Body of pancreas (tissue), 4 donors: ENCODE results near the gene ZNF74. TPM values are rescaled to one million over a fixed set of nuclear protein-coding genes. Genes with fewer than 3 reads are reported as not detected.

Experiments used
- ATAC-seq: fragments of 150-250 bp; one replicate; pipeline ENCODE4 v1.9.1; 2016
- DNase-seq, 4 donors: peaks; one replicate each; pipeline ENCODE4 v3.0.0-alpha.2; 2019
- H3K27ac ChIP-seq, 4 donors: fragments of 200-600 bp; sonication (generic); 1 replicate in 3 of 4; 2 replicates in 1 of 4; pipeline versions ENCODE4 v1.5.1 to v1.6.1; 2016 to 2019; ENCODE audit warnings: mild to moderate bottlenecking in 1 of 4, mixed read lengths in 1 of 4, moderate library complexity in 1 of 4
- H3K27me3 ChIP-seq, 2 donors: fragments of 200-600 bp; sonication (generic); one replicate each; pipeline ENCODE4 v1.6.0; 2016; ENCODE audit warnings: mild to moderate bottlenecking in 1 of 2
- H3K36me3 ChIP-seq, 2 donors: fragments of 200-600 bp; sonication (generic); replicated peaks in 1 of 2; 2 replicates each; pipeline ENCODE4 v1.5.1; 2016; ENCODE audit warnings: low read depth in 2 of 2; ENCODE audit not compliant: insufficient read depth in 1 of 2
- H3K4me1 ChIP-seq: fragments of 200-600 bp; sonication (generic); one replicate; pipeline ENCODE4 v1.6.0; 2016
- H3K4me3 ChIP-seq, 2 donors: fragments of 200-600 bp; sonication (generic); 1 replicate in 1 of 2; 2 replicates in 1 of 2; pipeline ENCODE4 v1.5.1; 2016 to 2019
- H3K9me3 ChIP-seq, 3 donors: fragments of 200-600 bp; sonication (generic); 1 replicate in 2 of 3; 2 replicates in 1 of 3; pipeline ENCODE4 v1.5.1; 2016
- POLR2A ChIP-seq, 3 donors: fragments of 450-650 bp; IDR thresholded peaks; one replicate each; pipeline ENCODE4 v1.6.1; 2016; ENCODE audit warnings: antibody characterized with exemption in 3 of 3, mild to moderate bottlenecking in 2 of 3
- WGBS, 2 donors: methylation state at CpG; one replicate each; pipeline ENCODE4 v1.1.5; 2017; 5-methylcytosine and 5-hydroxymethylcytosine counted together
- intact Hi-C: fragments of 100-400 bp; cut with DNase I; formaldehyde crosslinking; loops from one replicate; pipeline ENCODE4 v1.15.1; 2023
- total RNA-seq, 2 donors: library from RNA; depleted of rRNA; stranded (reverse); fragments of >200 nt; gene quantifications; one replicate each; pipeline ENCODE4 v1.1.0, GENCODE V29; 2016
- TF ChIP-seq, protein P1 (sequence below), 7 experiments: fragments of 450-650 bp in 4 of 7; fragments of 200-600 bp in 3 of 7; sonication (generic) in 3 of 7; IDR thresholded peaks; one replicate each; pipeline ENCODE4 v1.5.1; 2016 to 2019; ENCODE audit warnings: antibody characterized with exemption in 7 of 7

ZNF74 gene
- total RNA-seq, 2 donors from 2014 or later = 7.3 to 10.4 TPM

DNA sequence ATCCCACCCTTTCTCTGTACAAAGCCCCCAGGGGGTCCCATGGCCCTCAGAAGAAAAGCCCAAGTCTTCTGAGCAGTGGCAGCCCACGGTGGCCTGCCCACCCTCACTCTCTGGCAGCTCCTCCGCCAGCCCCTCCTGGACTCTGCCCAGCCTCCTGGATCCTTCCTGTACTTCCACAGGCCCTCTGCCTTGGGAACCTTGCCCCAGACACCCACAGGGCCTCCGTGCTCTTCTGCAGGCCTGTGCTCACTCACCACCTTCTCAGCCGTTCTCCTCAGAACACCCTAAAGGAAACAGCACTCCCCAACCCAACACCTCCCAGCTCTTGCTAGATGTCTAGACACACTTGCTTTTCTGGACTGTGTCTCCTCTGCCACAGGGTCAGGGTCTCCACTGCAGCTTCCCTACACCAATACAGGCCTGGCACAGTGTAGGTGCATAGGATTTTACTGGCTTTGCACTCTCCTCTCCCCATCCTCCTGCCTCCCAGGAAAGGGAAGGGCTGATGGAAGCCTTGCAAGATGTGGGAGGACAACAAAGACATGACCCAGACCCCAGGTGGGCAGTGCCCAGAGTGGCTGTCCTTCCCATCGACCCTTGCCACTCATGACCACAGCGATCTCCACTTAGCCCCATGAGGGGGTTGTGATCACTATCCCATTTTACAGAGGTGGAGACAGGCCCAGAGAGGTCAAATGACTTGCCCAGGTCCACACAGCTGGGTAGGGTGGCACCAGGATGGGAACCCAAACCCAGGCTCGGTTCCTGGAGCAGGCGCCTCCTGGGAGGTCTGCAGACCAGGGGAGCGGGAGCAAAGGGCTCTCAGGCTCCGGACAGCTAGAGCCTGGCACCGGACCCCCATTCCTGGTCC lies 41.7 kb downstream of the ZNF74 start:
- Histone ChIP-seq H3K27me3 (peaks cover 0 to 15% of the 10 kb centered on the region in 2 donors), H3K9me3 (no peaks in the 10 kb centered on the region), H3K36me3 (no peaks in the 10 kb centered on the region), H3K4me3 (no peak overlapping the region), H3K4me1 (peaks cover 38% of the 10 kb centered on the region), H3K27ac (no peak overlapping the region)
- 76 to 93% methylated on average over 4 to 11 of the region's 11 CpGs for WGBS, 2 donors
- no peak for DNase-seq
- intact Hi-C loops = no loop called here
- no peak for TF ChIP-seq POLR2A (IDR thresholded peaks at IDR 0.05)
- TF ChIP-seq, protein P1, sequence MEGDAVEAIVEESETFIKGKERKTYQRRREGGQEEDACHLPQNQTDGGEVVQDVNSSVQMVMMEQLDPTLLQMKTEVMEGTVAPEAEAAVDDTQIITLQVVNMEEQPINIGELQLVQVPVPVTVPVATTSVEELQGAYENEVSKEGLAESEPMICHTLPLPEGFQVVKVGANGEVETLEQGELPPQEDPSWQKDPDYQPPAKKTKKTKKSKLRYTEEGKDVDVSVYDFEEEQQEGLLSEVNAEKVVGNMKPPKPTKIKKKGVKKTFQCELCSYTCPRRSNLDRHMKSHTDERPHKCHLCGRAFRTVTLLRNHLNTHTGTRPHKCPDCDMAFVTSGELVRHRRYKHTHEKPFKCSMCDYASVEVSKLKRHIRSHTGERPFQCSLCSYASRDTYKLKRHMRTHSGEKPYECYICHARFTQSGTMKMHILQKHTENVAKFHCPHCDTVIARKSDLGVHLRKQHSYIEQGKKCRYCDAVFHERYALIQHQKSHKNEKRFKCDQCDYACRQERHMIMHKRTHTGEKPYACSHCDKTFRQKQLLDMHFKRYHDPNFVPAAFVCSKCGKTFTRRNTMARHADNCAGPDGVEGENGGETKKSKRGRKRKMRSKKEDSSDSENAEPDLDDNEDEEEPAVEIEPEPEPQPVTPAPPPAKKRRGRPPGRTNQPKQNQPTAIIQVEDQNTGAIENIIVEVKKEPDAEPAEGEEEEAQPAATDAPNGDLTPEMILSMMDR (IDR thresholded peaks at IDR 0.05) = no peak
- ATAC-seq = no peak

DNA sequence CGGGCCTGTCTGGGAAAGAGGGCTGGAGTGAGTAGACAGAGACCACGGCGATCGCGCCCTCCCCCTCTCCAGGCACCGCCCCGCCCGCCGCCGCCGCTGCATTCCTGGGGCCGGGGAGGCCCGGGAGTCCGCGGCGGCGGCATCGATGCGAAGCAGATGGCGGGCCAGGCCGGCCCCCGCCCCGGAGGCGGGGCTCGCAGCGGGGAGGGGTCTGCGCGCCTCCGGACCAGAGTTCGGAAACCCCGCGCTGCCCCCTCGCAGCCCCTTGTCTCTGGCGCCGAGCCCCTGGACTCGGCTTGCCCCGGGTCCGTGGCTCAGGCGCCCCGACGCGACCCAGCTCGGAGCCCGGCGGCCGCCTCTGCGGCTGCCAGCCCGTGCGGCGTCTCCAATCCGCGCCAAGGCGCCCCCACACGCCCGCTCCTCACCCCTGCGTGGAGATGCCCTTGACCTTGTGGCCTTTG lies 42.4 kb downstream of the ZNF74 start:
- intact Hi-C loops = no loop called here

DNA sequence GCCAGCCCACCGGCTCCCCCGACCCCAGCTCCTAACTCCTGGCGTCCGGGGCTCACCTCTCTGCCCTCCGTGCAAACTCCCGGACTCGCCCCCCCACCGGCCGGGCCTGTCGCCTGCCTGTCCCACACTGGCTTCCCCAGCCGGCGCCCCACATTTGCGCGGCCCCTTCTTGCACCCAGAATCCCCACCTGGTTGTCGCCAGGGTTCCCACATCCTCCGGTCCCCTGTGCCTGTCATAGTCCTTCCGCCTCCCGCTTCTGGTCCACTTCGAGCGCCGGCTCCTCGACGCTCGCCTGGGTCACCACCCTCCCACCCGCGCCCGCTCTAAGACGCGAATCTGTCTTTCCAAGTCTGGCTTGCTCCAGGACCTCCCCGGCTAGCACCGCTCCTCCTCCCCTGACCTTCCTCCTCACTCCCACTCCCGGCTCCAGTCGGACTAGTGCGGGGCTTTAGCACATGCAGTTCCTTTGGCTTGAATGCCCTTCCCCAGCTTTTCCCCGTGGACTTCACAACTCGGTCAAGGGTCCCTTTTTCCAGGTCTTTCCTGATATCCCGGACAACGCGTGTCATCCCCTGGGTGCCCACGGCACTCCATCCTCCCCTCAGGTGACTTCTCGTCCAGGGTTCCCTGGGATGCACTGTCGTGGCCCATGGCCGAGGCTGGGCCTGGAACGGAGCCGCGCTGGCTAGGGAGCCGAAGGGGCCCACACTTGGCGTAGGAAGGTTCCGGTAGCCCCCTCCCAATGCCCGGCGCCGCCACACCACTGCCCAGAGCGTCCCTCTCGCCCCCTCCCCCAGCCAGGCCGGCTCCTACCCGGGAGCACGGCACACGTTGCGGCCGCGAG lies 43.0 kb downstream of the ZNF74 start:
- no peak for DNase-seq

More for the DNA sequence above, 42.4 kb downstream of the ZNF74 start:
- ATAC-seq (no peak), DNase-seq (no peak)
- TF ChIP-seq POLR2A (IDR thresholded peaks at IDR 0.05) = no peak
- TF ChIP-seq, protein P1 (IDR thresholded peaks at IDR 0.05) = no peak
- H3K4me1 ChIP-seq = peaks cover 31% of the 10 kb centered on the region
- 2 to 20% methylated on average over 1 to 54 of the region's 56 CpGs for WGBS, 2 donors
- H3K27me3 ChIP-seq = peaks cover 0 to 15% of the 10 kb centered on the region in 2 donors
- H3K9me3 ChIP-seq = no peaks in the 10 kb centered on the region
- no peaks in the 10 kb centered on the region for H3K36me3 ChIP-seq
- no peak overlapping the region for H3K27ac ChIP-seq
- H3K4me3 ChIP-seq = no peak overlapping the region

DNA sequence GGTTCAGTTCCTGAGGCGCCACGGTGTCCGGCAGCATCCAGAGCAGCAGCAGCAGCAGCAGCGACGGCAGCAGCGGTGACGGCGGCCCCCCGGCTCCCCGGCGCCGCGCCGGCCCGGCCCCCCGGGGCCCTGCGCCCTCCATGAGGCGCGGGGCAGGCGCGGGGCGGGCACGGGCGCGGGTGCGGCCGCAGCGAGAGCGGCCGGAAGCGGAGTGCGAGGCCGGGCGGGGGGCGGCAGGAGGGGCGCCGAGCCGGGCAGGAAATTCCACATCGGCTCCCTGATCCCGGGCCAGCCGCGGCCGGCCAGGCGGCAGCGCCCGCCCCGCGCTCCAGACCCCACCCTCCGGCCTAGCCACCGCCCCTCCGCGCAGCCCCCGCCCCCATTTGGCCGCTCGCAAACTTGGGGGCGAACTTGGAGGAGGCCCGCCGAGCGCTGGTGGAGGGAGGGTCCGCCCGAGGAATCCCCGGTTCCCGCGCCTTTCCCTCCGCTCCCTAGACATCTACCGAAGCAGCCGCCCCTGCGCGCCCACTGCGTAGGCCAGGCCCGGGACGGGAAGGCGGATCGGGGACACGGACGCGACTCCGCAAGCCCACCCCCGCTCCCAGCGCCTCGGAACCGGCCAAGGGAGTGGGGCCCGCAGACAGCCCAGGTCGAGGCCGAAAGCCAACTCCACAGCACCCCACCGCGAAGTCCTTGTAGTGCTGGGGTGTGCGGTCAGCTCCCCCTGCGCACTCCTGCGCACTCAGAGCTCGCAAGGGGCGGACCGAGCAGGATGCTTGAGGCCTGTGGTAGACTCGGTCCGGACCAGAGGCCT lies 43.9 kb downstream of the ZNF74 start, which contains the start of gene SCARF2:
Gene SCARF2, minus strand, starts transcription at position 213 of the 814 bp plus-strand sequence. Its CDS starts 71 bp downstream, at position 142.
- H3K27me3 ChIP-seq = peaks cover 0 to 15% of the 10 kb centered on the region in 2 donors

More for the DNA sequence above, 43.0 kb downstream of the ZNF74 start:
- no peak for TF ChIP-seq POLR2A (IDR thresholded peaks at IDR 0.05)
- TF ChIP-seq, protein P1 (IDR thresholded peaks at IDR 0.05) = no peak
- intact Hi-C loops = no loop called here
- Histone ChIP-seq H3K4me1 (peaks cover 26% of the 10 kb centered on the region), H3K27ac (peak overlapping the region in 1 of 4 donors; percentile 40), H3K36me3 (no peaks in the 10 kb centered on the region), H3K9me3 (no peaks in the 10 kb centered on the region), H3K27me3 (peaks cover 0 to 15% of the 10 kb centered on the region in 2 donors), H3K4me3 (no peak overlapping the region)
- ATAC-seq = peak; percentile 24
- WGBS, 2 donors = 4 to 5% methylated on average over 23 to 53 of the region's 61 CpGs

More for the DNA sequence above, 43.9 kb downstream of the ZNF74 start, which contains the start of gene SCARF2:
- peaks cover 26% of the 10 kb centered on the region for H3K4me1 ChIP-seq
- no peak within 1 kb of the TSS for H3K4me3 ChIP-seq
- H3K9me3 ChIP-seq = no peaks in the 10 kb centered on the region
- ATAC-seq = peak; percentile 62
- H3K27ac ChIP-seq = peak within 1 kb of the TSS in 2 of 4 donors; percentile 32 to 40
- TF ChIP-seq, protein P1 (IDR thresholded peaks at IDR 0.05) = no peak
- TF ChIP-seq POLR2A (IDR thresholded peaks at IDR 0.05) = no peak
- peaks cover 0 to 6% of the 10 kb centered on the region in 2 donors for H3K36me3 ChIP-seq
- intact Hi-C loops = no loop called here
- peak in 2 of 4 donors; percentile 40 to 44 for DNase-seq
- WGBS, 2 donors = 4 to 12% methylated on average over 4 to 72 of the region's 95 CpGs
